Hepatocyte (in vitro differentiated cells): ENCODE results near the gene TMX3. TPM values are rescaled to one million over a fixed set of nuclear protein-coding genes. Genes with fewer than 3 reads are reported as not detected.

Source experiments
- DNase-seq: peaks from one replicate; pipeline ENCODE4 v3.0.0-alpha.2; 2016; ENCODE audit warnings: low spot score
- H2AFZ ChIP-seq: fragments of 200-600 bp; sonication (generic); 2 replicates; pipeline ENCODE4 v1.6.0; 2016; ENCODE audit warnings: antibody characterized with exemption, mild to moderate bottlenecking
- H3K27ac ChIP-seq: fragments of 200-600 bp; sonication (generic); 2 replicates; pipeline ENCODE4 v1.5.1; 2016; ENCODE audit warnings: mild to moderate bottlenecking
- H3K27me3 ChIP-seq: fragments of 200-600 bp; sonication (generic); 2 replicates; pipeline ENCODE4 v1.6.1; 2016
- H3K36me3 ChIP-seq: fragments of 200-600 bp; sonication (generic); replicated peaks from 2 replicates; pipeline ENCODE4 v1.5.1; 2016; ENCODE audit warnings: low read depth; ENCODE audit not compliant: insufficient read depth
- H3K4me1 ChIP-seq: fragments of 200-600 bp; sonication (generic); 2 replicates; pipeline ENCODE4 v1.5.1; 2016; ENCODE audit warnings: mild to moderate bottlenecking, moderate library complexity; ENCODE audit not compliant: insufficient read depth
- H3K4me2 ChIP-seq: fragments of 200-600 bp; sonication (generic); 2 replicates; pipeline ENCODE4 v1.6.0; 2016
- H3K4me3 ChIP-seq: fragments of 200-600 bp; sonication (generic); 2 replicates; pipeline ENCODE4 v1.5.1; 2016; ENCODE audit warnings: mild to moderate bottlenecking
- H3K79me2 ChIP-seq: fragments of 200-600 bp; sonication (generic); 2 replicates; pipeline ENCODE4 v1.6.0; 2017; ENCODE audit warnings: mild to moderate bottlenecking
- H3K9me2 ChIP-seq: fragments of 200-600 bp; sonication (generic); replicated peaks from 2 replicates; pipeline ENCODE4 v1.6.0; 2017; ENCODE audit warnings: mild to moderate bottlenecking; ENCODE audit not compliant: insufficient read depth
- H3K9me3 ChIP-seq: fragments of 200-600 bp; sonication (generic); 2 replicates; pipeline ENCODE4 v1.5.1; 2016; ENCODE audit warnings: low read depth, mild to moderate bottlenecking
- H4K20me1 ChIP-seq: fragments of 200-600 bp; sonication (generic); 2 replicates; pipeline ENCODE4 v1.6.0; 2016; ENCODE audit warnings: mild to moderate bottlenecking; ENCODE audit not compliant: insufficient read depth, poor library complexity, severe bottlenecking
- EZH2 ChIP-seq: fragments of 200-600 bp; sonication (generic); IDR thresholded peaks from 2 replicates; pipeline ENCODE4 v1.6.1; 2016; ENCODE audit warnings: antibody characterized with exemption, mild to moderate bottlenecking, borderline replicate concordance
- EZH2phosphoT487 ChIP-seq: fragments of 200-600 bp; sonication (generic); IDR thresholded peaks from one replicate; pipeline ENCODE4 v1.6.1; 2018; ENCODE audit warnings: antibody characterized with exemption, mild to moderate bottlenecking, low read depth, moderate library complexity; ENCODE audit not compliant: unreplicated experiment, severe bottlenecking
- WGBS: methylation state at CpG from one replicate; pipeline ENCODE4 v1.1.6; 2016; ENCODE audit warnings: low lambda C conversion rate; ENCODE audit errors: missing lambda C conversion rate; 5-methylcytosine and 5-hydroxymethylcytosine counted together
- polyA plus RNA-seq: library from polyadenylated mRNA; unstranded; fragments of >200 nt; fragmentation: Nextera tagmentation; extraction: Ambion mirVana; gene quantifications from 2 replicates; pipeline ENCODE4 v1.2.1, GENCODE V29; 2016
- total RNA-seq: library from RNA; depleted of rRNA; stranded (reverse); fragments of >200 nt; gene quantifications from 2 replicates; pipeline ENCODE4 v1.2.3, GENCODE V29; 2014
- TF ChIP-seq, protein P1 (sequence below): fragments of 200-600 bp; sonication (generic); IDR thresholded peaks from 2 replicates; pipeline ENCODE4 v1.5.1; 2016; ENCODE audit warnings: antibody characterized with exemption, mild to moderate bottlenecking; ENCODE audit not compliant: poor library complexity

Gene TMX3
- total and polyA plus RNA-seq, 2 experiments from 2014 or later = 15.1 to 40.2 TPM

DNA sequence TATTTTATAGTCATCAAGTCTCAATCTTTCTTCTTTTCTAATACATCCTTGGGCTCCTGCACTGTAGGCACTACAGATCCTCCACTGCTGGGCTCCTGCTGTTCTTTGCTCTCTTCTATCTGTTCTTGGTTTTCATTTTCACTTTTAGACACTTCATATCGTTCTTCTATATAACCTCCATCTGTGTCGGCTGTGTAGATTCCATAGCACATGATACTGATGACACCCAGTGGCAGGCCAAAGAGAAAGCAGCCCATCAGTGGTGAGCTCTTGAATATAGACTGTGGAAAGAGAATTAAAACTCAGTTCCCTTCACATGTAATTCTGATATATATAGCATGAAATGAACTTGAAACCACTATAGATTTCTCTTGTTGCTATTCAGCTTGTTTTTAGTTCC is 38.0 kb downstream of the TMX3 start:
- Histone ChIP-seq H3K27ac (no peak overlapping the region), H3K4me3 (no peak overlapping the region), H2AFZ (no peak overlapping the region), H3K9me2 (no peaks in the 10 kb centered on the region), H3K4me2 (no peak overlapping the region), H3K79me2 (no peaks in the 10 kb centered on the region), H3K27me3 (no peaks in the 10 kb centered on the region), H4K20me1 (no peaks in the 10 kb centered on the region), H3K36me3 (no peaks in the 10 kb centered on the region), H3K9me3 (no peaks in the 10 kb centered on the region), H3K4me1 (no peaks in the 10 kb centered on the region)
- TF ChIP-seq, protein P1, sequence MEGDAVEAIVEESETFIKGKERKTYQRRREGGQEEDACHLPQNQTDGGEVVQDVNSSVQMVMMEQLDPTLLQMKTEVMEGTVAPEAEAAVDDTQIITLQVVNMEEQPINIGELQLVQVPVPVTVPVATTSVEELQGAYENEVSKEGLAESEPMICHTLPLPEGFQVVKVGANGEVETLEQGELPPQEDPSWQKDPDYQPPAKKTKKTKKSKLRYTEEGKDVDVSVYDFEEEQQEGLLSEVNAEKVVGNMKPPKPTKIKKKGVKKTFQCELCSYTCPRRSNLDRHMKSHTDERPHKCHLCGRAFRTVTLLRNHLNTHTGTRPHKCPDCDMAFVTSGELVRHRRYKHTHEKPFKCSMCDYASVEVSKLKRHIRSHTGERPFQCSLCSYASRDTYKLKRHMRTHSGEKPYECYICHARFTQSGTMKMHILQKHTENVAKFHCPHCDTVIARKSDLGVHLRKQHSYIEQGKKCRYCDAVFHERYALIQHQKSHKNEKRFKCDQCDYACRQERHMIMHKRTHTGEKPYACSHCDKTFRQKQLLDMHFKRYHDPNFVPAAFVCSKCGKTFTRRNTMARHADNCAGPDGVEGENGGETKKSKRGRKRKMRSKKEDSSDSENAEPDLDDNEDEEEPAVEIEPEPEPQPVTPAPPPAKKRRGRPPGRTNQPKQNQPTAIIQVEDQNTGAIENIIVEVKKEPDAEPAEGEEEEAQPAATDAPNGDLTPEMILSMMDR = no peak
- TF ChIP-seq EZH2 (no peak), EZH2phosphoT487 (no peak)
- 77% methylated on average over 2 of the region's 2 CpGs for WGBS
- no peak for DNase-seq

DNA sequence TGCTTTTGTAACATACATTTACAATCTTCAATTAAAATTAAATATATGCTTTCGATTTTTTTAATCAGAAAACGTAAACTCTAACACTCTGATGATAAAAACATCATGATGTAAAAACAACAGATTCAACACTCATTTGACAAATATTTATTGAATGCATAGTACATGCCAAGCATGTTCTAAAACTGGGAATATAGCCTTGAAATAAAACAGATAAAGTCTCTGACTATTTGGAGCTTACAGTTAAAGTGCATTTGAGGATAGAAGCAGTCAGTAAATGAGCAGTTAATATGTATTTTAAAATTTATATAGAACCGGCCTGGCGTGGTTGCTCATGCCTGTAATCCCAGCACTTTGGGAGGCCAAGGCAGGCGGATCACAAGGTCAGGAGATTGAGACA is 47.8 kb downstream of the TMX3 start:
- Histone ChIP-seq H3K4me3 (no peak overlapping the region), H3K4me2 (no peak overlapping the region), H3K27me3 (no peaks in the 10 kb centered on the region), H3K27ac (no peak overlapping the region), H4K20me1 (no peaks in the 10 kb centered on the region), H3K36me3 (no peaks in the 10 kb centered on the region), H3K79me2 (no peaks in the 10 kb centered on the region), H3K4me1 (no peaks in the 10 kb centered on the region), H2AFZ (no peak overlapping the region), H3K9me3 (no peaks in the 10 kb centered on the region), H3K9me2 (no peaks in the 10 kb centered on the region)
- no peak for DNase-seq
- TF ChIP-seq EZH2phosphoT487 (no peak), EZH2 (no peak)
- TF ChIP-seq, protein P1 = no peak
- 74% methylated on average over 5 of the region's 5 CpGs for WGBS

DNA sequence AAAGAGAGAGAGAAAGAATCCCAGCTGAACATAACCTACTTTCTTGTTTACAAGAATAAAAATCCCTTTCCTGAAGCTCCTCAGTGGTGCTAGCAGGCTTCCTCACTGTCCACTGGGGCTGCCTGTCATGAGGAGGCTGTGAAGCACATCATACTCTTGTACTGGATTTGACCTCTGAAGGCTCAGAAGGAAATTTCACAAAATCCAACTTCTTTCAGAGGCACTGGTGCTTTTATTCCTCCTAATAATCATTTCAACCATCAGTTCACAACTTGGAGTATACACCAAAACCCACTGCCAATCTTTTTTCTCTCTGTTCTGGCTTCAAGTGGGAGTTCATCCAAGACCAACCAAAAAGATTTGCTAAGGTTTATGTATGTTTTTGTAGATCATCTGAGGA is 48.5 kb downstream of the TMX3 start:
- no peaks in the 10 kb centered on the region for H3K4me1 ChIP-seq
- no peak overlapping the region for H2AFZ ChIP-seq
- H3K79me2 ChIP-seq = no peaks in the 10 kb centered on the region
- no peaks in the 10 kb centered on the region for H3K9me2 ChIP-seq
- no peaks in the 10 kb centered on the region for H3K27me3 ChIP-seq
- DNase-seq = no peak
- no peaks in the 10 kb centered on the region for H3K36me3 ChIP-seq
- TF ChIP-seq EZH2 (no peak), EZH2phosphoT487 (no peak)
- TF ChIP-seq, protein P1 = no peak
- no peak overlapping the region for H3K27ac ChIP-seq
- no peak overlapping the region for H3K4me2 ChIP-seq
- H3K4me3 ChIP-seq = no peak overlapping the region
- no peaks in the 10 kb centered on the region for H4K20me1 ChIP-seq
- H3K9me3 ChIP-seq = no peaks in the 10 kb centered on the region

DNA sequence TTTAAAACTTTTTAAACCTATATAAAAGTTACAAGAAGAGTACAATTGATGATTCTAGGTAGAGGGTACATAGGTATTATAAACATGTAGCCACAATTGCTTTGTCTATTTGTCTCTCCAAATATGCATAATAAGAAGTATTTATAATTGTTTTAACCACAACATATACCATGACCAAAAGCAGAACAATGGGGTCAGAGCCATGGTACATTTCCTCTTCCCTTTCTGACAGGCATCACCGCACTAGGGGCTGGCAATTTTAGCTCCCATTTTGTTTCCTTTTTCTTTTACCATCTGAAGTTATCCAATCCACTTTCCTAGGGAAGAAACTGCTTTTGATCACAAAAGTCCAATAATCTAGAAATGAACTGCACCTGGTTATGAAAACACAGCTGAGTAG is 49.3 kb downstream of the TMX3 start:
- no peaks in the 10 kb centered on the region for H3K9me2 ChIP-seq
- H3K9me3 ChIP-seq = no peaks in the 10 kb centered on the region
- no peaks in the 10 kb centered on the region for H3K36me3 ChIP-seq
- no peak overlapping the region for H3K4me2 ChIP-seq
- H3K27ac ChIP-seq = no peak overlapping the region
- no peak for TF ChIP-seq EZH2phosphoT487
- TF ChIP-seq EZH2 = no peak
- TF ChIP-seq, protein P1 = no peak
- no peaks in the 10 kb centered on the region for H3K79me2 ChIP-seq
- H3K4me3 ChIP-seq = no peak overlapping the region
- H4K20me1 ChIP-seq = no peaks in the 10 kb centered on the region
- no peaks in the 10 kb centered on the region for H3K27me3 ChIP-seq
- H2AFZ ChIP-seq = no peak overlapping the region
- DNase-seq = no peak
- 97% methylated on average over 1 of the region's 1 CpG for WGBS
- H3K4me1 ChIP-seq = no peaks in the 10 kb centered on the region
